NK-92 (cell line): ENCODE measurements around the gene RUBCNL.

Source experiments
- DNase-seq: peaks from one replicate; lab custom pipeline; 2025; ENCODE audit not compliant: unreplicated experiment; lab: John Stamatoyannopoulos, UW

RUBCNL gene

GRCh38 chr13:46342538-46342937 lies 44.5 kb downstream of the RUBCNL start:
- no peak for DNase-seq

- DNase-seq = no peak
Measured at GRCh38 chr13:46341112-46341711, 45.8 kb downstream of the RUBCNL start.

GRCh38 chr13:46340631-46341111 lies 46.4 kb downstream of the RUBCNL start:
- no peak for DNase-seq

GRCh38 chr13:46340011-46340410 lies 47.0 kb downstream of the RUBCNL start:
- DNase-seq = no peak

- DNase-seq = no peak
Measured at GRCh38 chr13:46339035-46339666, 47.9 kb downstream of the RUBCNL start.

- DNase-seq = no peak
Measured at GRCh38 chr13:46337700-46338099, 49.4 kb downstream of the RUBCNL start.

- no peak for DNase-seq
Measured at GRCh38 chr13:46334035-46334822, 52.8 kb downstream of the RUBCNL start.

GRCh38 chr13:46332772-46333171 lies 54.3 kb downstream of the RUBCNL start:
- DNase-seq = no peak

GRCh38 chr13:46329624-46330023 lies 57.4 kb downstream of the RUBCNL start:
- DNase-seq = no peak

- no peak for DNase-seq
Measured at GRCh38 chr13:46327246-46327645, 59.8 kb downstream of the RUBCNL start.

GRCh38 chr13:46324976-46325375 lies 62.1 kb downstream of the RUBCNL start:
- no peak for DNase-seq

GRCh38 chr13:46321494-46322225 lies 65.4 kb downstream of the RUBCNL start:
- no peak for DNase-seq

- no peak for DNase-seq
Measured at GRCh38 chr13:46320821-46321220, 66.2 kb downstream of the RUBCNL start.

GRCh38 chr13:46320406-46320805 lies 66.6 kb downstream of the RUBCNL start:
- DNase-seq = no peak

- no peak for DNase-seq
Measured at GRCh38 chr13:46318986-46319385, 68.1 kb downstream of the RUBCNL start.

- no peak for DNase-seq
Measured at GRCh38 chr13:46317120-46317519, 69.9 kb downstream of the RUBCNL start.

- no peak for DNase-seq
Measured at GRCh38 chr13:46315491-46316075, 71.5 kb downstream of the RUBCNL start.

GRCh38 chr13:46315036-46315435 lies 72.0 kb downstream of the RUBCNL start:
- DNase-seq = no peak

GRCh38 chr13:46314587-46314986 lies 72.5 kb downstream of the RUBCNL start:
- no peak for DNase-seq

GRCh38 chr13:46313432-46314257 lies 73.4 kb downstream of the RUBCNL start:
- no peak for DNase-seq
